ENCODE data around the gene GRAMD1B.
A peak's percentile ranks its signal among the peaks of the same experiment; 100 is the strongest.
"Not testable (repeated sequence)": the region's sequence is repeated elsewhere in the genome, so short reads cannot be mapped to it uniquely, and the experiment has no call there.

Gene GRAMD1B

GRCh38 chr11:123511037-123511870, 81.2 kb downstream of the GRAMD1B start:
- peak; percentile 87 to 97 for DNase-seq

GRCh38 chr11:123513309-123513708, 83.2 kb downstream of the GRAMD1B start:
- DNase-seq = not testable (repeated sequence)

- no peak for DNase-seq
Measured at GRCh38 chr11:123516238-123516637, 86.2 kb downstream of the GRAMD1B start.

- DNase-seq = no peak
Measured at GRCh38 chr11:123517559-123518364, 87.7 kb downstream of the GRAMD1B start.

- DNase-seq = peak in 1 of 2 experiments; percentile 9
Measured at GRCh38 chr11:123518496-123519054, 88.5 kb downstream of the GRAMD1B start.

GRCh38 chr11:123519055-123519796, 89.2 kb downstream of the GRAMD1B start:
- peak in 1 of 2 experiments; percentile 65 for DNase-seq

- DNase-seq = no peak
Measured at GRCh38 chr11:123519797-123520193, 89.7 kb downstream of the GRAMD1B start.

- not testable (repeated sequence) for DNase-seq
Measured at GRCh38 chr11:123520476-123520875, 90.4 kb downstream of the GRAMD1B start.

- no peak for DNase-seq
Measured at GRCh38 chr11:123521001-123521400, 90.9 kb downstream of the GRAMD1B start.

GRCh38 chr11:123521930-123522329, 91.9 kb downstream of the GRAMD1B start:
- no peak for DNase-seq

- no peak for DNase-seq
Measured at GRCh38 chr11:123523539-123523938, 93.5 kb downstream of the GRAMD1B start.

GRCh38 chr11:123525097-123525496, 95.0 kb downstream of the GRAMD1B start:
- no peak for DNase-seq

- DNase-seq = peak in 1 of 2 experiments; percentile 58
Measured at GRCh38 chr11:123525511-123525918, 95.4 kb downstream of the GRAMD1B start.

GRCh38 chr11:123526027-123526805, 96.1 kb downstream of the GRAMD1B start:
- DNase-seq = no peak

GRCh38 chr11:123526918-123527317, 96.8 kb downstream of the GRAMD1B start:
- DNase-seq = no peak

- DNase-seq = no peak
Measured at GRCh38 chr11:123527526-123527925, 97.5 kb downstream of the GRAMD1B start.

GRCh38 chr11:123527947-123528346, 97.9 kb downstream of the GRAMD1B start:
- DNase-seq = no peak

- no peak for DNase-seq
Measured at GRCh38 chr11:123531325-123531724, 101.3 kb downstream of the GRAMD1B start.

- DNase-seq = no peak
Measured at GRCh38 chr11:123532131-123532530, 102.1 kb downstream of the GRAMD1B start.

- DNase-seq = no peak
Measured at GRCh38 chr11:123535401-123535800, 105.3 kb downstream of the GRAMD1B start.

- no peak for DNase-seq
Measured at GRCh38 chr11:123536690-123537437, 106.8 kb downstream of the GRAMD1B start.

Data from NCI-H446 (cell line).